ENCODE measurements around the gene TSR1.

The TSR1 gene

DNA sequence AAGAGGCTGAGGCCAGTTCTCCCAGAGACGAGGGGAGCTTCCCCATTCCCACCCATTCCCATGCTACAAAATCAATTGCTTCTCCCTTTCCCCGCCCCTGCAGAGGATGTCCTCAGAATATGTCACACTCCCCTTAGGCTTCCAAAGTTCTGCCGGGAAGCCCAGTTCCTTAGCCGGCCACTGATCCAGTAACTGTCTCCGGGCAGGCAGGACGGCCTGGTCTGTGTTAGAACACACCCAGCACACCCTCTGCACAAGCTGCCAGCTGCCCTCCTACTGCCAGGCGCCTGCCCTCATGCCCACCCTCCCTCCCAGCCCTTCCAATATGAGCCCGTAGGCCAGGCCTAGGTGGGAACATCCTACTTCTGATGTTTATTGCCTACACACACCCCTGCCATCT lies 32.1 kb upstream of the TSR1 start:
- DNase-seq, result no peak

DNA sequence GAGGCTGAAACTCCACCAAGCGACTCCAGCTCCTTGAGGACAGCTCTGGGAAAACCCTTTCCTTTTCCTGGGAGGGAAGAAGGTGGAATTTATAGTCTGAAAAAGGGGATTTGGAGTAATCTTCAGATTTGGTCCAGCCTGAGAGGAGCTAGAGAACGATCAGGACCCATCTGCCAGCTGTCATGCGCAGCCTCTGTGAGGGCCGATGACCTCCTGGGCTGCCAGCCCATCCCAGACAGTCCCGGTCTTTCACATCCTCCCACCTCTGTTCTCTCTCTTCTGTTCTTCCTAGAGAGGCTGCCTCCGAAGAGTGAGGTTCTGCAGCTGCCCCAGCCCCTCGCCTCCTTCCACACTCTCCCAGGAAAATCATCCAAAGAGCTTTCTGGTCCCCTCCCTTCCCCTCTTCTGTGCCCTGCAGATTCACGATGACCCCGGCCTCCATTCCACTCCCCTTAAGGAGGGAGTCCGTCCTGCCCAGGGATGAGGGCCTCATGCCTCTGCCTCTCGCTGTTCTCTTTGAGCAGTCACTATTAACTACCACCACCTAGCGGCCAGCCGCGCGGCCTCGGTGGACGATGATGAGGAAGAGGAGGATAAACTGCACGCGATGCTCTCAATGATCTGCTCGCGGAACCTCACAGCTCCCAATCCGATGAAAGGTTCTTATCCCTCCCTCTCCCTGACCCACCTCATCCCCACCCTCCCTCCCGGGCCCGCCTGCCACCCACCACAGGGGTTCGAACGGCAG lies 30.7 kb upstream of the TSR1 start:
- DNase-seq, result no peak

DNA sequence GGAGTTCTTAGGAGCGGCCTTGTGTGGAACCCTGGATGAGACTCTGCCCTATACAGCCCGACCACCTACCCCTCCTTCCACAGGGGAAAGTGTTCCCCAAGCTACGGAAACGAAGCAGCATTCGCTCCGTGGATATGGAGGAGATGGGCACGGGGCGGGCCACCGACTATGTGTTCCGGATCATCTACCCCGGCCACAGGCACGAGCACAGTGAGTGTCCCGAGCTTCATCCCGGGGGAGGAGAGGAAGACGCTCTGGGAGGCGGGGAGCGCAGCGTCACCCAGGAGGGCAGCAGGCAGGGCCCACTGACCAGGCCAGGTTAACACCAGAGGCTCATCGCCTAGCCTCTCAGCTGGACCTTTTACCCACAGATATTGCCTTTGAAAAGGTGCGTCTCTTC lies 28.9 kb upstream of the TSR1 start:
- no peak for DNase-seq

DNA sequence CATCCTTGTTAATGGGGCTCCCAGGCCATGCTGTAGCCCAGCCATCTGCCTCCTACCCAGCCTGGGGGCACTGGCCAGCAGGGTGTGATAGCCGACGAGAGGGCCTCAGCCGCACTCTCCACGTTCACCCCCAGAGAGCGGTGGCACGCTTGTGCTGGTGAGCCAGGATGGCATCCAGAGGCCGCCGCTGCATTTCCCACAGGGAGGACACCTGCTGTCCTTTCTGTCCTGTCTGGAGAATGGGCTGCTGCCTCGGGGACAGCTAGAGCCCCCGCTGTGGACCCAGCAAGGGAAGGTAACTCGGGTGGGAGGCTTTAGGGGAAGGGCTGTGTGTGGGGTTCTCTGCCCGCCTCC lies 28.5 kb upstream of the TSR1 start:
- DNase-seq, result no peak

DNA sequence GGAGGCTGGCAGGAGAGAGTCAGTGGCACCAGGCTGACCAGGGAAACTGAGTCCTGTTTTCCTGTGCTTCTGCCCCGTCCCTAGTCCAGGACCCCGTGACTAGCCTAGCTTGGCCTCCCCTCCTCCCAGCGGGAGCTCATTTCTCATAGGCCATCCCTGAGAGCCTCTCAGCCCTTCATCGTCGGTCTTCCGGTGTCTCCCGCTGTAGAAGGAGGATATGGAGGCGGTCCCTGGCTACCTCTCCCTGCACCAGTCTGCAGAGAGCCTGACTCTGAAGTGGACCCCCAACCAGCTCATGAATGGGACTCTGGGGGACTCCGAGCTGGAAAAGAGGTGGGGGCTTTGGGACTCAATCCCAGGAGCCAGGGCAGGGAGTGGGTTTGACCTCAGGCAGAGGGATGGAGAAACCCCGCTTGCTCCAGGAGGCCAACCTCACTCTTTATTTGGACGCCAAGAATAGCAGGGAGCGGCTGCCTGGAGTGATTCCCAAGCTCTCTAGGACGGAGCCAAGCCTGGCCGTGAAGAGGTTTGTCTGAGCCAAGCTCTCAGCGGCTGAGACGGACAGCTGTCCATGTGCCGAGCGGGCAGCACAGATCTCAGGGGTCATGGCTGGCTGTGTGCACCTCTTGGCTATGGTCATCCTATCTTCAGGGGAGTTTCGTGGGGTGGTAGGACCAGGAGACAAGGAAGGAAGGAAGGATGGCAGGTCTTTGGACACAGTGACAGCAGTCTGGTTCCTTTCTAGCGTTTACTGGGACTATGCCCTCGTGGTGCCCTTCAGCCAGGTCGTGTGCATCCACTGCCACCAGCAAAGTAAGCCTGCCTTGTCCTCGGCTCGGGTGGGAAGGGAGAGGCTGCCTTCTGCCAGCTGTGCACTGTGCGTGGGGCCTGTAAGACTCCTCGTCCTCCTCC lies 27.9 kb upstream of the TSR1 start:
- DNase-seq, result no peak

DNA sequence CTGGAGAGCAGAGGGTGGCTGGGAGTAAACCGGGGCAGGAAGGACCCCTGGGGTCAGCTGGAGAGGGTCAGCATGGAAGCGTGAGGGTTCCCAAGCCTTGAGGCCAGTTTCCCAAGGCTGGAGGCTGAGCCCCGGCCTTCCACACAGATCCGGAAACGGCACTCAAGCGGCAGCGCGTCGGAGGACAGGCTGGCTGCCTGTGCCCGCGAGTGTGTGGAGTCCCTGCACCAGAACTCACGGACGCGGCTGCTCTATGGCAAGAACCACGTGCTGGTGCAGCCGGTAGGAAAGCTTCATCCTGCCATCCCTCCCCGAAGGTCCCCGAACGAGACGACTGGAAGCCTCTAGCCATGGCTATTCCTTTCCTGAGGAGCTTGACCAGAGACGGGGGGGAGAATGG lies 27.1 kb upstream of the TSR1 start:
- DNase-seq, result no peak

DNA sequence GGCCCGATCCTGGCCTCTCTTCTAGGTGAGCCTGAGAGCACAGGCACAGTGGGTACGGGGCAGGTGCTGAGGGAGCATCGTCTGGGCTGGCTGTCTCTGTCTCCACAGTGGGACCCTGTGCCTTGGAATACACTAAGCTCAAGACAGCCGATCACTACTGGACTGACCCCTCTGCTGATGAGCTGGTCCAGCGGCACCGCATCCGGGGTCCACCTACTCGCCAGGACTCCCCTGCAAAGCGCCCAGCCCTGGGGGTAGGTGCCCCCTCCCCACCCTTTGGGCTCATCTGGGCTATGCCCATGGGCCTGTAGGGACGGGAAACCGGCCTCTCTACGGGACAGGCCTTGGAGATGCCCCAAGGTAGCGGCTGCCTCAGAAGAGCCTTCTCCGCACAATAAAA lies 26.6 kb upstream of the TSR1 start:
- no peak for DNase-seq

DNA sequence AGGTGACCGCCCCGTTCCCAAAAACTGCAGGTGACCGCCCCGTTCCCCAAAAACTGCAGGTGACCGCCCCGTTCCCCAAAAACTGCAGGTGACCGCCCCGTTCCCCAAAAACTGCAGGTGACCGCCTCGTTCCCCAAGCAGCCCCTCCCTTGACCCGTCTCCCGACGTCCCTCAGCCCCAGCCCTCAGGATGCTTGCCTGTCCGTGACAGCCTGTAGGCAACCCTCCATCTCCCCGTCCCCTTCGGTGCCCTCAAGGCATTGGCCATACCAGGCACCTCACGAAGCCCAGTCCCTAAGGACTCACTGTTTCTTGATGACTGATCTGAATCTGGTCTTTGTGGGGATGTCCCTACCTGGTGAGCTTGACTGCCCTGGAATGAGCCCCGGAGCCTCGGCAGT lies 26.2 kb upstream of the TSR1 start:
- no peak for DNase-seq

DNA sequence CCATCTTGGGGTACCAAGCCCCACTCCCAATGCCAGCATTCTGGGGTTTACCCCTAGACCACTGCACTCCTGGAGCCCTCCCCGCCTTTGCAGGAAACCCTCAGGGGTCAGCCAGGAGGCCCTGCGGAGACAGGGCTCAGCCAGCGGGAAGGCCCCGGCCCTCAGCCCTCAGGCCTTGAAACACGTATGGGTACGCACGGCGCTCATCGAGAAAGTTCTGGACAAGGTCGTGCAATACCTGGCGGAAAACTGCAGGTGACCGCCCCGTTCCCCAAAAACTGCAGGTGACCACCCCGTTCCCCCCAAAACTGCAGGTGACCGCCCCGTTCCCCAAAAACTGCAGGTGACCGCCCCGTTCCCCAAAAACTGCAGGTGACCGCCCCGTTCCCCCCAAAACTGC lies 25.8 kb upstream of the TSR1 start:
- DNase-seq, result no peak

DNA sequence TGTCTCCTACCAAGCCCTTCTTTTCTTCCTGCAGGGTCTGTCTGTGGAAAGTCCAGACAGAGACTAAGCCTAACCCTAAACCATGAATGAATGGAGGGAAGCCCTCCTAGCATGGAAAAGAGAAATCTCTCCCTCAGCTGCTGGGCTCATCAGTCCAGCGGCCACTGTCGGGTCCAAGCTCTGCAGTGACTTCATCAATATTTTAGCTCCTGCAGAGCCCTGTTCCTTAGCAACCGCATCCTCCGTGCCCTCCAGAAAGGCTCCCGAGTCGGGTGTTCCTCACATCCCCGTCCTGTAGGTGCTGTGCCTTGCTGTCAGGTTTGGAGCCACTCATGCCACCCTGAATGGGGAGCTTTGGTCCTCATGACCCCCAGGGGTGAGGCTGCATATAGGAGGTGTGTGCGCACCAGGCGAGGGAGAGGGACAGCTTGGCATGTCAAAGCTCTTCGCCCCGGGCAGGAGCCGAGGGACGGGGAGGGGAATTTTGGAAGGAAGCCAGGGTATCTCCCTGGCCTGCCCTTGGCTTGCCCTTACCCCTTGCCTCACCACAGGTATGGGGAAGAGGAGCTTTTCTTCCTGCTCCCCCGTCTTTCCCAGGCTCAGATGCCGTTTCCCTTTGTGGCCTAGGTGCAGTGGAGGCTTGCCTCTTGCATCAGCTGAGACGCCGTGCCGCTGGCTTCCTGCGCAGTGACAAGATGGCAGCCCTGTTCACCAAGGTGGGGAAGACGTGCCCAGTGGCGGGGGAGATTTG lies 24.9 kb upstream of the TSR1 start:
- no peak for DNase-seq

DNA sequence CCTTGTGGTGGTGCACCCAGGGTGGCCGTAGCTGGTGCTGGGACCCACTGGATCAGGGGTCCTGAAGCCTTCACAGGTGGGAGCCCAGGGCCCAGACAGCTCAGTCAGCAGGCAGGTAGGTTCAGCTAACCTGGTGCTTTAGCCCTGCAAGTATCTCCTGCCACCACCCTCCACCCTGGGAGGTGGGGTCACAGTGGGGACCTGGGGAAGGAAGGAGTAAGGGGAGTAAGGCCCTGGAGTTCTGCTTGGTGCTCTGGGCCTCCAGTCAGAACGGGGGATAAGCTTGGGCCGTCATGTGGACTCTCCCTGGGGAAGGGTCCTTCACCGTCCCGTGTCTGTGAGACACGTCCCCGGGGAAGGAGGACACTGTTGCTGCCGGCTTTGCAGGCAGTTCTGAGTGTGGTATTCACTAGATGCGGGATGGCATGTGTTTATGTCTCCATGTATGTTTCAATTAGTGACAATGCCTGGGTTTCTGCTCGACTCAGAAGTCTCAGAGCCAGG lies 21.7 kb upstream of the TSR1 start:
- no peak for DNase-seq

DNA sequence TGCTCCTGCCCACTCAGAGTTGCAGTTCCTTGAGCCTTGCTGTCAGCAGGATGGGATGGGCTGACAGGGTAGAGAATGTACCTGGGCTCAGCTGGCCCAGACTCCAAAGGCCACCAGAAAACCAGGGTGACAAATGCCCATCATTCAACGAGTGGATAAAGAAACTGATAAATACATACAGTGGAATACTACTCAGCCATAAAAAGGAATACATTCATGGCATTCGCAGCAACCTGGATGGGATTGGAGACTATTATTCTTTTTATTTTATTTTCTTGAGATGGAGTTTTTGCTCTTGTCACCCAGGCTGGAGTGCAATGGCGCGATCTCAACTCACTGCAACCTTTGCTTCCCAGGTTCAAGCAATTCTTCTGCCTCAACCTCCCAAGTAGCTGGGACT lies 21.0 kb upstream of the TSR1 start:
- no peak for DNase-seq

DNA sequence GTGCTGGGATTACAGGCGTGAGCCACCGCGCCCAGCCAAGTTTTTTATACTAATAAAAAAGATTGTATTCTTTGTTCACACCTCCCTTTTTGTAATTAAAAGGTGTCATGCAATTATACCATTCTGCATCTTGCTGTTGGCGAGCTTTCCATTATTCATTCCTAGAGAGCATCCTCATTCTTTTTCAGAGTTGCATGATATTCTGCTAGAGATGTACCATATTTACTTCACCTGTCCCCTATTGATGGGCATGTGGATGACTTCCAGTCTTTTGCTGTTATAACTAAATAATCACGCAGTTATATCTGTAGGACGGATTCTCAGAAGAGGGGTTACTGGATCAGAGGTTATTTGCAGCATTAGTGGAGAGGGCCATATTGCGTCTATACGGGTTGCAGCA lies 18.1 kb upstream of the TSR1 start:
- DNase-seq, result no peak

DNA sequence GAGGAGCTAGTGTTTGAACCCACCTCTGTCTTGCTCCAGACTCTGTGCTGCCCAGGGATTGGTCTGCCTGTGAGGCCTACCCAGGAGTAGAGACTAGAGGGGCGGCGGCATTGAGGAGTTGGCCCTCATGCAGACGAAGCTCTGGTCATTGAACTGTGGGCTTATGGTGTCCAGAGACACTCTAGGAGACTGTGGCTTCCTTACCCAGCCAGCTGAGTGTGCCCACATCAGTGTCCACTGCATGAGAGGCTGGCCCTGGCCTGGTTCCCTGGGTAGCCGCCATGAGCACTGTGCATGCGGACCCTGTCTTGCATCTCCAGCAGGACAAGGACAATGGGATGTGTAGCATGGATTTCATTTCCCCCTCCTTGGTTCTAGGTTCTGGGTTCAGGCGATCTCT lies 15.0 kb upstream of the TSR1 start:
- no peak for DNase-seq

DNA sequence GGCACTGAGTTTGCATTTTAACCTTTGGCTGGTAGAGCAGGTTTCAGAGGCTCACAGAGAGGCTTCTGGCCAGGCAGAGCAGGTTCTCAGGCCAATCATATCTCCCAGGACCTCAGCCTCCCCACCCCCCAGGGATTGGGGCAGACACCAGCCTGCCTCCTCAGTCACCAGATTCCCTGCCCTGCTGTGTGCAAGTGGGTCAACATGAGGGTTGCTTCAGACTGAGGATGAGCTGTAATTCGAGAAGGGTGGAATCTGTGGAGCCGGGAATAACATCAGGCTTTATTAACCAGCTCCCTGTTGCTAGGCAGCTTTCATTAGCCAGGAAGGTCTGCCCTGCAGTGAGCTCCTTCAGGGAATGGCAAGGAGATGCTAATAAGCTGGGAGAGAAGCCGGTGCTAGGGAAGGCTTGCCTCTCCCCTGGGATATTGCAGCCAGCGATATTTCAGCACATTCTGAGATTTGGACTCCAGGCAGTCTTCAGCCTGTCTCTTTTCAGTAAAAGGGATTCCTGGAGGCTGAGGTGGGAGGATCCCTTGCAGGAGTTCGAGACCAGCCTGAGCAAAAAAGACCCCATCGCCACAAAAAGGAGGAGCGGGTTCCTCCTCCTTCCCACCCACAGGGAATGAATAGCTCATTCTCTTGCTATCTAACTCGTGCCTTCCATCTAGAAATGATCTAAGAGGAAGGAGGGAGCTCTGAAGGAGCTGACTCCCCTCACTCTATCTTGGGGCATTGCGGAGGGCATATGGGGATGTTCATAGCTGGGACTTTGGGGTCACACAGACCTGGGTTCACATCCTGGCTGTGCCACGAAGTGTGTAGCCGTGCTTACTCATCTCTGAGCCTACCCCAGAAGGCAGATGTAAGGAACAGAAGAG lies 11.8 kb upstream of the TSR1 start:
- peak in 1 of 2 experiments; percentile 21 for DNase-seq

DNA sequence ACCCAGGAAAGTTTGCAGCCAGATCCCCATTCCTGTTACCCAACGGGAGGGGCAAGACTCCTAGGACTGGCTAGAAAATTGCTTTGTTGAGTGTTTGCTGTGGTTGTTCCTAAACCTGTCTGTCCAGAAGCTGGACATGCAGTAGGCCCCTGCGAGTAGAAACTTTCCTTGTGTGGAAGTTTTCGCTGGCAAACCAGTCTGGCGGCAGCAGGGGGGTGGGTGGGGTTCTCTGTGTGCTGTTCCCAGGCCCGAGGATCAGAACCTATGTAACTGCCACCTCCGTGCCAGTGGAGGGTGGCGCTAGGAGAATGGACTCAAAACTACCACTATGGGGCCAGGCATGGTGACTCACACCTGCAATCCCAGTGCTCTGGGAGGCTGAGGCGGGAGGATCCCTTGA lies 10.2 kb upstream of the TSR1 start:
- DNase-seq, result no peak

DNA sequence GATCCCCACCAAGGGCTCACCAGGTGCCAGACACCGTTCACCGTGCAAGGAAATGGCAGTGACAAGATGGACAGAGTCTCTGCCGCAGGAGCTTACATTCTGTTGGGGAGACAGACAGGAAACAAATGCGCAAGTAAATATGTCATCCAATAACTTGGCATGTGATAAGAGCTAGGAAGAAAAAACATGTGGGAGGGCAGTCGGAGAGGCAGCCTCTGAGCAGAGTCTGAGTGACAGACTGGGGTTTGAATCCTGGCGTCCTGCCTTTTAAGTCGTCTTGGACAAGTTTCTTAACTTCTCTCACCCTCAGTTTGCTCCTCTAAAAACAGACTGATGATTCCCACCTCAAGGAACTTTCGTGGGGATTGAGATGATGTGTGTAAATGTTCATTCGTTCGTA lies 8.3 kb upstream of the TSR1 start:
- no peak for DNase-seq

DNA sequence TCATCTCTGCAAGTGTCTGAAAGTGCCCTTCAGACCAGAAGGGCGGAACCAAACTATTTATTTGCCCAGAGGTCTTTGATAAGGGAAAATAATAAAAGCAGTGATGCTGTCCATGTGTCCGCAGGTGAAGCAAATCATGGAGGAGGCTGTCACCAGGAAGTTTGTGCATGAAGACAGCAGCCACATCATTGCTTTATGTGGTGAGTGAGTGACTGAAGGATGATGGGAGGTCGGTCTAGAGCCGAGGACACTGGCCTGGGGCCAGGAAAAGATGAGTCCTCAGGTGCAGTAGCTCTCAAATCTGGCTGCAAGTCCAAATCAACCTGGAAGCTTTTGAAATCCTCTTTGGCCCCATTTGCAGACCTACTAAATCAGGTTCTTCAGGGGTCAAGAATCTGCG lies 7.2 kb upstream of the TSR1 start:
- DNase-seq, result no peak

DNA sequence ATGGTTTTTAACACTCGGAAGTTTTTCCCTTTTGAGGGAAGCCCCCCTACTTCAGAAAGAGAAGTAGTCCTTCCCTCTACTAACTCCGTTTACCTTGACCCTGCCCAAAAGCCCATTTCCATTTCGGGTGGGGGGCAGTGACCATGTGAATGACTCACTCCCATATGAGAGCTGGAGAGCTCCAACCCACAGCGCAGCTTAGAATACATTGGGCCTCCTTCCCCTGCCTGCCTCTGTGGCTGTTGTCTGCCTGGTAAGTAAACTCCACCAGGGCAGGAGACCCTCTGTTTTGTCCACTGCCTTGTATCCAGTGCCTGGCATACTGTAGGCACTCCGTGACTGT lies 2.0 kb upstream of the TSR1 start:
- no peak for DNase-seq

DNA sequence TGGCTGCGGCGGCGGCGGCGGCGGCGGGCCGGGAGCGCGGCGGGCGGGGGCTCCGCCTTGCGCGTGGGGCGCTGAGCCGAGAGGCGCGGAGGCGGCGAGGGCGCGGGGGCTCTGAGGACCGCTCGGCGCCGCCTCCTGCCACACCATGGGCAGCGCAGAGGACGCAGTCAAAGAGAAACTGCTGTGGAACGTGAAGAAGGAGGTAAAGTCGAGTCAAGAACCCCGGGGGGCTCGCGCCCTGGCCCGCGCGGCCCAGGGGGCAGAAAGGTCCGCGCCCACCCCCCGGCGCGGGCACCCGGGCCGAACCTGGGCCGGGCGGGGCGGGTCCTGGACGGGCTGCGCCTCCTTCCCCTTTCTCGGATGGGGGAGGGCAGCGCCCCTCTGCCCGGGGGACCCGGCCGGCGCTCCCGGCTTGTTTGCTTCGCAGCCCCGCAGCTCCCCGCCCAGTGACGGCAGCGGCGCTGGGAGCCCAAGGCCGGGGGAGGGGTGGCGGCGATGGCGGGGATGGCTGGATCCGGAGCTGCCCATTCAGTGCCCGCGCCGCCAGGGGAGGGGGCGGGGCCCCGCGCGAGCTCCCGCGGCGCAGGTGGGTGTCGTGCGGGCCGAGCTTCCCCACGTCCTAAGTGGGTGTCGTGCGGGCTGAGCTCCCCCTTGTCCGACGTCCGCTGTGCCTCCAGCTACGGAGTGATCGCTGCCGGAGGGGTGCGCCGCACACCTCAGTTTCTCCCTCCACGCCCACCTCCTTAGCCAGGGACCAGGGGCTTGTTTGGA lies 1.5 kb upstream of the TSR1 start:
- peak in 1 of 2 experiments; percentile 47 for DNase-seq

DNA sequence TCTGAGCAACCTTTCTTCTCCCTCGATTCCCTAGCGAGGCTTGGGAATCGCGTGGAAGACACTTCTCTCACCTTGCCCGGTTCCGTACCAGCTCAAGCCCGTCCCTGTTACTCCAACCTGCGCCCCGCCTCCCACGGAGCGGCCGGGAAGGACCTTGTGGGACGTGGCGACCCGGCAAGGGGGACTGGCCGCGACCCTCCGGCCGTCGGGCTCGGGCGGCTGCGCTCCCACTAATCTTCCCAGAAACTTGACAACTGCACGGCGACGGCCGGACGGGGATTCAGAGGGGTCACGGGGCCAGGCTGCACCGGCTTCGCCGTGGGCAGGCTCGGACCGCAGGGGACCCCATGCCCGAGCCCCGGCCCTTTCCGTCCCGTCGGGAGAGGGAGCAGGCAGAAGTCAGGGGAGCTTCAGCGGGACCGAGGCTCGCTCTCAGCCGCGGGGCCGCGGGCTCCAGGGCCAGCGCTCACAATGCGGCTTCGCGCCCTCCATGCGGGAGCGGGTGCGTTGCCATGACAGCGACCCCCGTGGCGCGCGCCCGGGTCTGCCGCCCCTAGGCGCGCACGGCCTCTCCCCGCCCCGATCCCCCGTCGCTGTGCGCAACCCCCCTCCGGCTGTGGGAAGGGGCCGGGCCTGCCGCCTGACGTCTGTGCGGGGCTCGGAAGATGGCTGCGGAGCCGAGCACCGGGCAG lies 741 bp upstream of the TSR1 start, which contains the start of gene SGSM2:
TSS of gene SGSM2 (plus strand) at position 650 of the 692 bp plus-strand sequence. CDS start 188 bp downstream, outside the sequence.
- peak in 1 of 2 experiments; percentile 17 for DNase-seq
